ENCODE measurements around the gene ANAPC4.

The ANAPC4 gene

DNA sequence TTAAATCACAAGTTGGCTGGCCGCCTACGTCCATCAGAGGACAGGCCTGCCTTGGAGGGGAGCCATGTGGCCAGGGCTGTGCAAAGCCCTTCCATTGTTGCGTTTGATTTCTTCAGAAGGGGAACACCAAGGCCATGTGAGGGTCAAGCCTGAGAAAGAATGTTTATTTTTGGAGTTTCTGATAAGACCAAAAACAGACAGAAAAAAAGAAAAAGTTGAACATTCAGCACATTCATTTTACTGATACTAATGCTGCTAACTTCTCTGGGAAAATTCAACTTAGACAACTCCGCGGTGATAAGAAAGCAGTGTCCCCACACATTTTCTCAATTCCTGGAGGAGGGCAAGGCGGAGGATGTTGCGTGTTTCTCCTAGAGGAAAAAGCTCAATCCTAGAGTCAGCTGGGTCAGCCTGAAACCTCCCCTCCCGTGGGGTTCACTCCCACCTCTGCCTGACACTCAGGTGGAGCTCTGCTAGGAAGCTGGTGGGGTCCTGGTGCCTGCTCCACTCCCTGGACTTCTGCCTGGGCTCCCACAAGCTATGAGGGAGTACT lies 63.5 kb downstream of the ANAPC4 start:
- no peak for DNase-seq

DNA sequence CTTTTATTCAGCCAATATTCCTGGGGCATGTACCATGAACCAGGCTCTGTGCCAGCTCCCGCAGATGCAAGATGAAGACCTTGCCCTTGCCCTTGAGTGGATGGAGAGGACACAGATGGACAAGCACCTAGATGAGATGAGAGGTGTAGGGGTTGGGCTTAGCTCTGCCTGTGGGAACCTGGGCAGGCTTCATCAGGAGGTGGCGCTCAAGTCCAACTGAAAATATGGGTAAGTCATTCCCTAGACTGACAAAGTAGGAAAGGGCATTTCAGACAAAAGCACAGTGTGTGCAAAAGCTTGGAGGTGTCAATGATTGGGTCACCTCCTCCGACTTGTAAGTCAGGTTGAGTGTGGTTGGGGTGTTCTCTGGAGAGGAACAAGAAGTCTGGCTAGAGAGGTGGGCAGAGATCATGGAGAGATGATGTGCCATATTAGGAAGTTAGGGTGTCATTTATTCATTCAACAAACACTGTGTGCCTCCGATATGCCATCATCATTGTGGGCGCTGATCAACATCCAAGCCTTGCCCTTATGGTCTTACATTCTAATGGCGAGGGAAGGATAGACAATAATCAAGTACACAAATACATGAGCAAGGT lies 64.6 kb downstream of the ANAPC4 start:
- DNase-seq, result no peak

DNA sequence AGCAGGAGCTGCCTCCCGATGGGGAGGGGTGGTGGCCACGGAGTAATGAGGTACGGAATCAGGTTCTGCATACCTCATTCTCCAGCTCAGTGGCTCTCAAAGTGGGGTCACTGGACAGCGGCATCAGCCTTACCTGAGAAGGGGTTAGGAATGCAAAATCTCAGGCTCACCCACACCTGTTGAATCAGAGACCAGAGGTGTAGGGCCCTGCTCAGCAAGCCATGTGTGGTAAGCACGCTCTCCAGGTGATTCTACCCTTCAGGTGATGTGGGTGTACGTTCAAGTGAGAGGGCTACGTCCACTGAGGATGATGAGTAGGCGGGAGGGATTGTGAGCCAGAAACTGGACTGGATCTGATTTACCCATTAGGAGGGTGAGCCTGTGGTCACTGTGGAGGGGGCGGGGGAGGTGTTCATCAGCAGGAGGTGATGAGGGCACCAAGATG lies 65.8 kb downstream of the ANAPC4 start:
- no peak for DNase-seq

DNA sequence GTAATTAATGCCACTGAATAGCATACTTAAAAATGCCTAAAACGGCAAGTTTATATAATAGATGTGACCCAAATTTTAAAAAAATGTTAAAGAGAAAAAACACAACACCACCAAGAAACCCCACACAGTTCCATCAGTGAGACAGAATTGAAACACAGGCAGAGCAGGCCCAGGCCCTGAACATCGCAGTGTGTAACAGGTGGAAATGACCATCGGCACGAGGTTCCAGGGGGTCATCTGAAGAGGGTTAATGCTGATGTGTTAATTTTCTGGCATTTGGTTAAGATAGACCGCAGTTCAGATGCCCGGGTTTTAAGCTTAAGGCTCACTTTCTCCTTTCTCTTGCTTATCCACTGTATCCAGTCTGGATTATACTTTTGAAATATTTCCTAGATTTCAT lies 66.8 kb downstream of the ANAPC4 start:
- no peak for DNase-seq

DNA sequence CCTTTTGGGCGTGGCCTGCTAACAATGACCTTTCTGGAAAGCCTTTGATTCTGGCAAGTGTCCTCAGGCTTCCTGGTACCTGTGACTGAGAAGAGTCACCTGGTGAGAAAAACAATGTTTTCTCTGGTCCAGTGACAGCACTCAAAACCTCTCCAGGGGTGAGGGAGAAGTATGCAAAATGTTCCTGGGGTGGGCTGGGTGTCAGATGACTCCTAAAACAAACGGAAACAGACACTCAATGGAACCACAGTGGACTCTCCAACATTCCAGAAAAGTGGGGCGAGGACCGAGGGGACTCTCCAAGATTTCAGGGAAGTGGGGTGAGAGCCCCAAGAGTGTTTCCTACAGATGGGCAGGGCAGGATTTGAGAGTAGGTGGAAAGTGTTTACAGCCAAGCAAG lies 69.5 kb downstream of the ANAPC4 start:
- no peak for DNase-seq

DNA sequence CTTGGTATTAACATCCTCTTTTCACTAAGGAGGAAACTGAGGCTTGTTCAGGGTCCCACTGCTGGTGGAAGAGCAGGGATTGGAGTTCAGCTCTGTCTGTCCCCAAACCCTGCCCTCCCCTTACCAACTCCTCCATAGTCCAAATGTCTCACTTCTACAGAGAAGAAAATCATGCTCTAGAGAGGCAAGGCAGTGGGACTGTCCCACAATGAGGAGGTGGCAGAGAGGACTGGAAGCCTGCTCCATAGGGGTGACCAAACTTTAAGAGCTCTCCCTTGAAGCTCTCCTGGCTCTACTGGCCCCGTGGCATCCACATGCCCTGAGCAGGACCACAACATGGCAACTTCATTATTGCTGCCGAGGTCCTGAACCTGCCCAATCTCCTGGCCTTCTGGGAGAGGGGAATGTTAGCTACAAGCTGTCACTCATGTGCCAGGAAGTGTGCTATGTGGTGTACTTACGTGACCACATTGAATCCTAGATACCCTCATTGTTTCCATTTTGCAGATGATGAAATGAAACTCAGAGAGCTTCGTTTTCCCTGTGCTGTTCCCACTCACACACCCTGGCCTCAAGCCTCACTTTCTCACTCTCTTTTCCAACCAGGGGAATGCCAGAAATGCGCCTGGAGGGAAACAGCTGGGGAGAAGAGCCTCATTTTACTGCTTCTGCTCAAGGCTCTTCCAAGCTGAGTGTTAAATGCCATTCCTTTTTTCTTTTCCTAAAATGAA lies 71.5 kb downstream of the ANAPC4 start:
- DNase-seq, result no peak

DNA sequence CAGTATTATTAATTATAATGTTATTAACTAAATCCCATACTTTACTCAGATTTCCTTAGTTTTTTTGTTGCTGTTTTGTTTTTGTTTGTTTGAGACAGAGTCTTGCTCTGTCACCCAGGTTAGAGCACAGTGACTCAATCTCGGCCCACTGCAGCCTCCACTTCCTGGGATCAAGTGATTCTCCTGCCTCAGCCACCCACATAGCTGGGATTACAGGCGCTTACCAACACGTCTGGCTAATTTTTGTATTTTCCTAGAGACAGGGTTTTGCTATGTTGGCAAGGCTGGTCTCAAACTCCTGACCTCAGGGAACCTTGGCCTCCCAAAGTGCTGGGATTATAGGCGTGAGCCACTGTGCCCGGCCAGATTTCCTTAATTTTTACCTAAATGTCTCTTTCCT lies 72.2 kb downstream of the ANAPC4 start:
- no peak for DNase-seq

DNA sequence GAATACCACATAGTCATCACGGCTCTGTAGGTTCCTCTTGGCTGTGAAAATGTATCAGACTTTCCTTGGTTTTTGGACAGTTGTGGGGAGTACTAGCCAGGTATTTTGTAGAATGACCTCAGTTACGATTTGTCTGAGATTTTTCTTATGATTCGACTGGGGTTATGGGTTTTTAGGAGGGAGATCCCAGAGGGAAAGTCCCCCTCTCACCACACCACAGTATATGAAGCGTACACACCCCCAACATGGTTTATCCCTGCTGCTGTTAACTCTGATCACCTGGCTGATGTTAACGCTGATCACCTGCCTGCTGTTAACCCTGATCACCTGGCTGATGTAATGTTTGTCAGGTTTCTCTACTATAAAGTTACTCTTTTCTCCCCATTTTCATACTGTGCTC lies 72.6 kb downstream of the ANAPC4 start:
- no peak for DNase-seq

DNA sequence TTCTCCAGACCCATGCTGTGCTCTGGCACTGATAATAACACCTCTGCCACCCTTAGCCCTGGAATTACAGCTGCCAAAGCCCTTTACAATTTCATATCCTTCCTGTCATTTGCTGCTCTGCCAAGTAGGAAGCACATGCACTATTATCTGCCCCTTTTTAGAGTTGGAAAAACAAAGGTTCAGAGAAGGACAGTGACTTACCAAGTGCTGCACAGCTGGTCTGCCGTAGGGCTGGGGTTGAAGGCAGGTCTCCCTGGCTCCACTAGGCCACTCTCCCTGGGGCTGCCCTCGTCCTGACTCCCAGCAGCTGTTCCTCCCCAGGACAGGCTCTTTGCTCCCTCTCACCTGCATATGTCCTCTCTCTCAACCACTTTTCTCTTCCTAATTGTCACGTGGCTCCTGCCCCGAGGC lies 73.4 kb downstream of the ANAPC4 start:
- no peak for DNase-seq

DNA sequence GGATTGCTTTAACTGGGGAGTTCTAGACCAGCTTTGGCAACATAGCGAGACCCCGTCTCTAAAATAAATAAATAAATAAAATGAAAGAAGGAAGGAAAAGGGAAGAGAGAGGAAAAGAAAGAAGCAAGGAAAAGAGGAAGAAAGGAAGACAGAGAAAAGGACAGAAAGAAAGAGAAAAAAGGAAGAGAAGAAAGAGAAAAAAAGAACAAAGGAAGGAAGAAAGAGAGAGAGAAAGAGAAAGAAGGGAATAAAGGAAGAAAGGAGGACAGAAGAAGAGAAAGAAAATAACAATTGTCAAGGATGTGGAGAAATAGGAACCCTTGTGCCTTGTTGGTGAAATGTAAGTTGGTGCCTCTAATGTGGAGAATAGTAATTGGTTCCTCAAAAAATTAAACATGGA lies 74.6 kb downstream of the ANAPC4 start:
- DNase-seq, result no peak

DNA sequence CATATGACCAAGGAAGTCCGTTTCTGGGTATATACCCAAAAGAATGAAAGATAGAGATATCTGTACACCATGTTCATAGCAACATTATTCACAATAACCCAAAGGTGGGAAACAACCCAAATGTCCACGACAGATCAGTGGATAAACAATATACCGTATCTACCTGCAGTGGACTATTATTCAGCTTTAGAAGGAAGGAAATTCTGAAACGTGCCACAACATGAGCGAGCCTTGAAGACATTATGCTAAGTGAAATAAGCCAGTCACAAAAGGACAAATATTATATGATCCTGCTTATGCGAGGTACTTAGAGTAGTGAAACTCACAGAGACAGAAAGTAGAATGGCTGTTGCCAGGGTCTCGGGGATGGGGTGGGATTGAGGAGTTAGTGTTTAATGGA lies 75.0 kb downstream of the ANAPC4 start:
- DNase-seq, result no peak

DNA sequence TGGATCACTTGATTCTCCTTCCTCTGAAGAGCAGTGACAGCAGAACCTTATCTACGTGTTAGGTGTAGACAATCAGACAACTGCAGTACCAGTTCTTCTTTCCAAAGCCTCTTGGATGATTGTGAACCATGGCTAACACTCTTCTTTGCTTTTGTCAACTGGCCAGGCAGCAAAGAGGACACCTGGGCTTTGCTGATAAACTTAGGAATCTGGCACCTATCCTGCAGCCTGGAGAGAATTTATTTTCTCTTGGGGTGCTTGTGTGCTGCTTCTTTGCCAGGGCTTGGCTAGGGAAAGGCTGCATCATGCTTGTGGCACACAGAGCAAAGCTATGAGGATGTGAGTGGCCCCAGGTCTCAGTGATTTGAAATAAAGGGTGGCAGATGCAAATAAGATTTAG lies 77.4 kb downstream of the ANAPC4 start:
- DNase-seq, result no peak

DNA sequence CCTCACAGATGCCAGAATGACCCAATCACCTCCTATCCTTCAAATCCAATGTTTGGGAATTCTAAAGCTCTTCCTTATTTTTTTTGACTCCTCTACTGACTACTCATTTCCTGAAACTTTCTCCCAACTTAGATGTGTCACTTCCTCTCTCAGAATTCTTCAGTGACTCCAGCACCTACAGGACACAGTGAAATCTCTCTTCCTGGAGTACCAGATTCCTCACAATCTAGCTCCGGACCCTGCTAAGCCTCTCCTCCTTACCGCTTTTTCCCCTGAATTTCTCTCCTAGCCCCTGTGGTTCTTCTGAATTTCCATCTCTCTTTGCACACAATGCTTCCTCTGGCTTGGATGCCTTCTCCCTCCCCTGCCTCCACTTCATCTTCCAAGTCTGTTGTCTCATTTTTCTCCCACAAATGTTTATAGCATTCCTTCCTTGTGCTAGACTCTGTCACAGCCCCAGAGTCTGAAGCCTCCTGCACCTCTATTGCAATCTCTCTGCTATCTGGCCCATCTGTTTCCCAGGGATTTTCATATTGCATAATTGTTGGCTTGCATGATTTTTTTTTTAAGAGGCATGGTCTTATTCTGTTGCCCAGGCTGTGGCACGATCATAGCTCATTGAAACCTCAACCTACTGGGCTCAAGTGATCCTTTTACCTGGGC lies 80.1 kb downstream of the ANAPC4 start:
- DNase-seq, result no peak

DNA sequence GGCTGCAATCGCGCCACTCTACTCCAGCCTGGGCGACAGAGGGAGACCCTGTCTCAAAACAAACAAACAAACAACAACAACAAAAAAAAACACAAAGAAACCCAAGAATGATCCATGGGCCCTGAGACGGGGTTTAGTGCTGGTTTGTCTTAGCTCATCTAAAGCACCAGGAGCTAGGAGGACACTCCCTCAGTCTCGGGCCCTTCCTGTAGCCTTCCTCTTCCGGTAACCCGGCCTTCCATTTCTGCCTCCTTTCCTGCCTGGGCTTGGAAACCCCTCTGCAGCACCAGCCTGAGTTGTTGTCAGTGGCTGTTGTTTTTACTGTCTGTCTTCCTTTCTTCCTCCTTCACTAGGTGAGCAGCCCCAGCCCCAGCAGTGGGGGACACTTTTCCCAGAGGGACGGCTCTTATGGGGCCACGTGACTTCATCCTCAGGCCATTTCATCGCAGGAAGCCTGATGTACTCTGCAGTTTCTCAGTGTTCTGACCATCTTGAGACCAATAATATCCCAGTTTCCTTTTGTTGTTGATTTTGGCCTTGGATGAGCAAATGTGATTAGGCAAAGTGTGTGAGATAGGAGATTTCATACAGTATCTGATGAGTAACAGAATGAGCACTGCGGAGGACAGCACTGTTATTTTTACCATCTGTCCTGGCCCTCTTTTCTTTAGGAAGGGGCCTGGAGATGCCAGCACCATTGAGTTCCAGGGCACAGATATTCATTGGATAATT lies 90.1 kb downstream of the ANAPC4 start:
- no peak for DNase-seq

DNA sequence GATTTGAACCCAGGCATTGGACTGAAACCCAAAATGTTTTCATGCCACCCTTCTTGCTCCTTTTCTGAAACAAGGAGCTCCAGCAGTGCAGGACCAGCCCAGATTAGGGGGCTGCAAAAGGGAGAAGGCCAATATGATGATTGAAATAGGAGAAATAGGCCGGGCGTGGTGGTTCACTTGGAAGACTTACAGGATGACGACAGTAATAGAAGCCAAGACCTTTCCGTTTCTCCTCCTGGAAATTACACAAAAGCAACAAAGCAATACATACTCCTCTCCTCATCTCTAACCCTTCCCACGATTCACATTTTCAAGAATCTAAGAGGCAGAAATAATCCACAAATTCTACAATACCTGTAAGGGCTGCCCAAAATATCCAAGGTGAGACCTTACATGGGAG lies 90.8 kb downstream of the ANAPC4 start:
- DNase-seq, result no peak
